GM19043 (cell line): ENCODE measurements around the gene MRPL23.
"Not testable (repeated sequence)": the region's sequence is repeated elsewhere in the genome, so short reads cannot be mapped to it uniquely, and the experiment has no call there.

Experiments used
- ATAC-seq: cut with Tn5 transposase; IDR thresholded peaks from one replicate; pipeline ENCODE4 v1.9.1; 2021; ENCODE audit warnings: low read depth; ENCODE audit not compliant: unreplicated experiment

The MRPL23 gene

DNA sequence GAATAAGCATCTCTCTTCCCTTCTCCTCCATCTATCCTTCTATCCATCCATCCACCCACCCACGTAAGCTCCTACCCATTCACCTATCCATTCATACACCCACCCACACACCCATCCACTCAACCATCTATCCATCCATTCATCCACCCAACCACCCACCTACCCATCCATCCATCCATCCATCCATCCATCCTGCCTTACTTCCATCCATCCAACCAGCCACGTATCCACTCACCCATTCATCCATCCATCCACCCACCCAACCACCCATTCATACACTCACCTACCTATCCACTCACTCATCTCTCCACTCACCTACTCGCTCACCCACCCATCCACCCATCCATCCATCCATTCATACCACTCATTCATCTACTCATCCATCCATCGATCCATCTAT lies 14.5 kb upstream of the MRPL23 start:
- no peak for ATAC-seq

DNA sequence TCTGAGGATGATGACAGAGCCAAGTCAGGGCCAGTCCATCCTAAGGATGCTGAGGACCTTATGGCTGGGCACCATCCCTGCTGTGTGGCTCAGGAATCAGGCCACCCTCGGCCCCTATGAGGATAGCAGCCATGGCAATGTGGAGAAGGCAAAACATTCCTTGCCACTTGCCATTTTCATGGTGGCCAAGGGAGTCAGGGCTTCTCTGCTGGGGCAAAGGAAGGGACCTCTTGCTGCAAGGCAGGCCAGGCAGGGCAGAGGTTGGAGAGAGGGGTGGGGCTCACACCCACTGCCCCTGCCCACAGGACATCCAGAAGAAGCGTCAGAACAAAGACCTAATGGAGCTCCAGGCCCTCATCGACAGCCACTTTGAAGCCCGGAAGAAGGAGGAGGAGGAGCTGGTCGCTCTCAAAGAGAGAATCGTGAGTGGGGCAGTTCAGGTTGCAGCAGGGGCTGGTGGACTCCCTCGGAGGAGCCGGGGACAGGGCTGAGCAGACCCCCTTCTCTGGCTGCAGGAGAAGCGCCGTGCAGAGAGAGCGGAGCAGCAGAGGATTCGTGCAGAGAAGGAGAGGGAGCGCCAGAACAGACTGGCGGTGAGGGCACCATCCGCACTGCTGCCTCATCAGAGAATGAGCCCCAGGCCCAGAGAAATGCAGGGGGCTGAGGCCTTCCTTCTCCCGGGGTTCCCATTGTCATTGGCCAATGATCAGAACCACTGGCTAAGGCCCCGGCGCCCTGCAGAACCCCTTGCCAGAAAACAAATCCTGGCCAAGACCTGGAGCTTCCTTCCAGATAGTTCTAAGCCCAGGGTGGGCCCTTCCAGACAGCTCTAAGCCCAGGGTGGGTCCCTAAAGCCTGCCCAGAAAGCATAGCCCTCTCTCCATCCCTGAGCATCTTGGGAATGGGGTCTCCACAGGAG lies 13.5 kb upstream of the MRPL23 start:
- no peak for ATAC-seq

- ATAC-seq, result no peak
Measured at GRCh38 chr11:1934335-1935155, 12.6 kb upstream of the MRPL23 start.

- no peak for ATAC-seq
Measured at GRCh38 chr11:1935156-1936071, 11.7 kb upstream of the MRPL23 start.

GRCh38 chr11:1936072-1936780 lies 10.9 kb upstream of the MRPL23 start:
- ATAC-seq, result no peak

- ATAC-seq, result no peak
Measured at GRCh38 chr11:1936781-1937615, 10.1 kb upstream of the MRPL23 start.

DNA sequence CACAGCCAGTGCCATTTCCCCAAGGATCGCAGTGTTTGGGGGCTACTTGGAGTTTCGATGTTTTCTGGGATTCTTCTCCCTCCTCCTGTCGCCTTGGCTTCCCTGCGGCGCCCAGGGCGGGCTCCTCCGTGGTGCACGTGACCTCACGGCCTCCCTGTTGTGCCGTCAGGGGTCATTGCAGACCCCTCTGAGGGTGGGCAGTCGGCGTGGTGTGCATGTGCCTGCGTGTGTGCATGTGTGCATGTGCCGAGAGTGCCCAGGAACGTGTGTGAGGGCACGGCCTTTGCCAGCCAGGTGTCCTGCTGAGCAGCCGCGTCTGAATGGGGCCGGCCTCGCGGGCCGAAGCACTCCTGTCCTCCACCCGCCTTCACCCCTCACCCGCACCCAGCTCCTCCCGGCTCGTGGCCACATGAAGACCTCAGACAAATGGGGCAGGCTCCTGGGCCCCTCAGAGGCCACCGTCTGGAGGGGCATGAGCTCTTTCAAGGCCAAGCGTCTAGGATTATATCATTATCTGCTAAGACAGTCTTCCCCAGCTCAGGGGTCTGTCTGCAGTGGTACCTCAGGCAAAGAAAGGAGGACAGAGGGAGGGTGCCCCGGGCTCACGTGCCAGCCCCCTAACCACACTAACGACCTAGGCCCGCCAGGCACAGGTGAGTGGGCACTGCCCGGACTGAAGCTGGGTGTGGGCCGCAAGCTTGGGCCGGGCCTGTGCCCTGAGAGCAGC lies 9.4 kb upstream of the MRPL23 start:
- ATAC-seq, result no peak

DNA sequence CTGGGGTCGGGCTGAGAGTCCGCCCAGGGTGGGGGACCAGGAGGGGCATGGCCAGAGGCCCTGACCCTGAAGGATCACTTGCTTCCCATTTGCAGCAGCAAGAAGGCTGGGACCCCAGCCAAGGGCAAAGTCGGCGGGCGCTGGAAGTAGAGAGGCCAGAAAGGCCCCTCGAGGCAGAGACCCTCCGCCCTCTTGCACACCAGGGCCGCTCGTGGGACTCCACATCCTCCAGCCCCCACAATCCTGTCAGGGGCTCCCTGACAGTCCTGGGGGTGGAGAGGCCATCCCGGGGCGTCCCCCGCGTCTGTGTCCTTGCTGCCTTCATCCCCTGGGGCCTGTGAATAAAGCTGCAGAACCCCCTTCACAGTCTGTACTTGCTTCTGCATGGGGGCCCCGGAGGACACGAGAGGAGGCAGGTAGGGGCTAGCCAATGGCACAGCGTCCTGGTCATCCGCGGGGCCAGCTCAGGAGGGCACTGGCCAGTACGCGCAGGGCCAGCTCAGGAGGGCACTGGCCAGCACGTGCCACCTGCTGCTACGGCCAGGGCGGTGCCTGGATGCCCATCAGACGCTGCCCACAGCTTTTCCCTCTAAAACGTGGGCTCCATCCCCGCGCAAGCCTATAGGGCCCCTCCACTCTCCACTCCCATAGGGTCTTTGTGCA lies 8.7 kb upstream of the MRPL23 start:
- no peak for ATAC-seq

GRCh38 chr11:1939006-1939625 lies 8.0 kb upstream of the MRPL23 start:
- ATAC-seq, result no peak

DNA sequence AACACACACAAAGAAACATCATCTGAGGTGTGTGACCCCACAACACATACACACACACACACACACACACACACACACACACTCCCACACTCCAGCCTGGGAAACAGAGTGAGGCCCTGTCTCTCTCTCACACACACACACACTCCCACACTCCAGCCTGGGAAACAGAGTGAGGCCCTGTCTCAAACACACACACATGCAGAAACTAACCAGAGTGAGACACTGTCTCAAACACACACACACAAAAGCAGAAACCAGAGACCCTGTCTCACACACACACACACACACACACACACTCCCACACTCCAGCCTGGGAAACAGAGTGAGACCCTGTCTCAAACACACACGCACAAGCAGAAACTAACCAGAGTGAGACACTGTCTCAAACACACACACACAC lies 7.3 kb upstream of the MRPL23 start:
- not testable (repeated sequence) for ATAC-seq

DNA sequence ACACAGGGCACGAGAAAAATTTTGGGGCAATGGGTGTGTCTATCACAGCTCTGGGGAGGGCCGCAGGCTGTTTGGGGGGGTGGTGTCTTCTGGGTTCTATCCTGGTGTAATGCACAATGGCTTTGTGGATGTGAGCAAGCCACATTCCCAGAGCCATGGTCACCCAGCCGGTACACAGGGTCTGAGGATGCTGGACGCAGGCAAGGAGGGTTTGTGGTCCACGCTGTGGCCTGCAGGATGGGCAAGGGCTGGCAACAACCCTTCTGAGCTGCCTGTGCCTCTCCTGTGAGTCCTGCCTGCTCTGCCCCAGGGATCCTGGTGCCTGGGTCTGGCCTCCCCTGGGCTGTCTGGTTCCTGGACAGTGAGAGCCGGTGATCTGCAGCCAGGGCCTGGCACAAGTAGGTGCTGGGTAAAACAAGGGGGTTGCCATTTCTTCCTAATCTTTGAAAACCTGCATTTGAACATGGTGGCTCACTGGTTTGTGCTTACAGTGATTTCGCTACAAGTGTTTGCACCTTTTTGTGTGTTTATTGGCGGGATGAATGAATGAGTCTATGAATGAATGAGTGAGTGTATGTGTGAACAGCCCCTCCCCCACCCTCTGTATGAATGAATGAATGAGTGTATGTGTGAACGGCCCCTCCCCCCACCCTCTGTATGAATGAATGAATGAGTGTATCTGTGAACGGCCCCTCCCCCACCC lies 4.4 kb upstream of the MRPL23 start:
- ATAC-seq, result no peak

DNA sequence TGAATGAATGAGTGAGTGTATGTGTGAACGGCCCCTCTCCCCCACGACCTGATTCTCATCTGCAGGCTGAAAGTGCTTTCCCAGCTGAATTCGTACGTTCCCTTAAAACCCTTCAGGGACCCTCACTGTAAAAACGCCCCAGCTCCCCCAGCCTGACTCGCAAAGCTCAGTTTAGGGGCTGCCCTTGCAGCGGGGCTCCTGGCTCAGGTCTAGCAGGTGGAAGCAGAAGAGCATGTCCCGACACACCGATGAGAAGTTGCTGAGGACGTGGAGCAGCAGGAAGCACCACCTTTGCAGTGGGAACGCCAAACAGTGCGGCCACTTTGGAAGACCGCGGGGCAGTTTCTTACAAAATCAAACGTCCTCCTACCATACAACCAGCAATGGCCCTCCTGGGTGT lies 3.6 kb upstream of the MRPL23 start:
- ATAC-seq, result no peak

- no peak for ATAC-seq
Measured at GRCh38 chr11:1943977-1944376, 3.2 kb upstream of the MRPL23 start.

DNA sequence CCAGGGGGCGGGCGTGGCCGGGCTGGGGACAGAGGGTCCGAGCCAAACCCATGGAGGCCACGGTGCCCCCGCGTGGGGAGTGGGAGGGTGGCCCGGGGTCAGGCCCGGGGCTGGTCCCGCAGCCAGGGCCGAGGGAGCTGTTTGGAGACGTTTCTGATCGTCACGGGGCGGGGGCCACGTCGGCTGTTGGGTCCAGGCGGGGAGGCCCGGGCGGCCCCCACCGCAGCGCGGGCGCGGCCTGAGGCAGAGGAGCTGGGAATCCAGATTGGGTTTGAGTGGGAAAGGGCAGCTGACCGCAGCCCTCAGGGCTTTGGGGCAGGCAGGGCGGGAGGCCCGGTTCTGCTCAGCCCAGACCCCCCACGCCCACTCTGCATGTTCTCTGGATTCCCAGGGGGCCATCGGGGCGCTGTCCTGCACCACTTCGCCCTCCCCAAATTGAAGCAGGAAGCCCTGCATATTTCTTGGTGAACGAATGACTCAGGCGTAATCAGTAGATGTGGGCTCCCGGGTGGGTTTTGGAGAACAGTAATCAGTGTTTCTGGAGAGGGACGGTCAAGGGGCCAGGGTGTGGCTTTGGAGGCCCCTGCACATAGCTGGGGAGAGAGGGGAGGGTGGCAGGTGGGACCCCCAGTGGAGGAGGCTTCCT lies 583 bp downstream of the MRPL23 start:
- ATAC-seq, result no peak

DNA sequence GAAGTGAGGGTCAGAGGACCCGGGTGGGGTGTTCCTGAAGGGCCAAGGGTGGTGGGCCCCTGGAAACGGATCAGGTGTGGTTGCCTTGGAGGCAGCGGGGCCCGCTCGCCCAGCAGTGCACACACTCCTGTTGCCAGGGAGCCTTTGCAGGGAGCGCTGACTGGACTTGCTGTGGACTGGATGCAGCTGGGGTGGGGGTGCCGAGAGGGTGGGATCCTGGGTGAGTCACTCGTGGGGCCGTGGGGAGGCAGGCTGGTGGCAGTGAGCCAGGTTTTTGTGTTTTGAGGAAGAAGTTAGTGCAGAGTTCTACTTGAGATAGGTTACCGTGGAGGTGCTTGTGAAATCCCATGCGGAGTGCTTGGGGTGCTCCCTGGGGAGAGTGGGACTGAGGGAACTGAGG lies 1.3 kb downstream of the MRPL23 start:
- ATAC-seq, result no peak

- ATAC-seq, result no peak
Measured at GRCh38 chr11:1949302-1949701, 2.2 kb downstream of the MRPL23 start.
